Fibroblast of skin of scalp (primary cell): ENCODE data around the gene RRAD.

ENCODE experiments used
- DNase-seq: peaks from one replicate; pipeline ENCODE4 v3.0.0-alpha.2; 2013

The RRAD gene

DNA sequence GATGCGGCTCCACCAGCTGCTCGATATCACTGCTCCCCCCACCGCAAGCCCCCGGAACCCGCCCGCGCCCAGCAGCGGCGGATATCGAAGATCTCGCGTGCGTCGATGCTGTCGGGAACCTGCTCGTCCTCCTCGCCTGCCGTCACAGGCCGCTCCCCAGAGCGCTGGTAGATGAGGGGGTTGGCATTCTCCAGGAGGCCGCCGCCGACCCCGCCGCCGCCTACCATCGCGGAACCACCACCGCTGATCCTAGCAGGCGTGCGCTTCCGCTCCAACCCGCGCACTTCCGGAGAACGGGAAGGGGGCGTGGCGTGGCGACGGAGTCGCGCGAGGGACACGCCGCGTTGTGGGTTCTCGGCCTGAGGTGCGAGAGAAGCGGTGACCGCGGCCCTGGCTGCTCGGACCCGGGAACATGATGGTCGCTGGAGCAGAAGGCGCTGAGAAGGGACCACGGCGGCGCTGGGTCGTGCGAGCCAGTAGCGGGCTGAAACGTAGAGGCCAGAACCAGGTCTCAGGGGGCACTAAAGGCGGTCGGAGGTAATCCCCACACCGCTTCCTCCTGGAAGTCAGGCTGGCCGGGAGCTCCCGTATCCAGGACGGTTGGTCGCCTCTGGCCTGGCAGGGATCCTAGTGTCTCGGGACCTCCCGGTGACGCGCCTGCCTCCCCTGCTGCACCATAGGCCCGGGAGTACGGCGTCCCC lies 9.0 kb upstream of the RRAD start, which contains the start of gene CIAO2B:
CIAO2B (minus strand) TSS at position 265 of the 701 bp plus-strand sequence; CDS start at position 227, 38 bp downstream.
- DNase-seq = peak; percentile 85

DNA sequence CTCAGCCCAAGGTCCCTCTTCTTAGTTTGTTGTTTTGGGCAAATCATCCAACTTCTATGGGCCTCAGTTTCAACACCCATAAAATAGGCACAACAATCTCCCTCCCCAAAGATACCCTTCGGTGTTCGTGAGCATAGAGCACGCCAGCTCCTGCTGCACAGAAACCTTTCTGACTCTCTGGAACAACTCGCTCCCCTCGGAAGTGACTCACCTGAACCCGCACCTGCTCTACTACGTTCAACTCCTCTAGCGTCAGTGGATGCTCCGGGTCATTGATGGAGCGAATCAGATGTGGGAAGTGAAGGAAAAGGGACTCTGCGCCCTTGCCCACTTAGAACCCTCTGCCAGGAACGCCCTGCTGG lies 8.4 kb upstream of the RRAD start:
- no peak for DNase-seq

DNA sequence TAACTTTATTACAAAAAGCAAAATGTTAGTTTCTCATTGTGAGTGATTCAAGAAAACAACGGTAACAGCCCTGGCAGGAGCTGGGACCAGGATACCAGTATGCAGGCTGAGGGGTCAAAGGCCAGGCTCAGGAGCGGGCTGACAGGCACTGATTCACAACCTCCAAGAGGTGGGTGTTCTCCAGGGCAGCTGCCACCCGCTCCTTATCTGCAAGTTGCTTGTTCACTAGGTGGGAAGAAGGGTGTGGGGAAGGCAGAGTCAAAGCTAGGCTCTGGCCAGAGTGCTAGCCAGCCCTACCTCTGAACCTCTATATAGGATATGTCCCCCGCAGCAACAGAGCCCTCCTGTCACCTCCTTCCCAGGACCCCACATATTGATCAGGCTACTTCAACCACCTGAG lies 6.7 kb upstream of the RRAD start:
- DNase-seq = no peak

DNA sequence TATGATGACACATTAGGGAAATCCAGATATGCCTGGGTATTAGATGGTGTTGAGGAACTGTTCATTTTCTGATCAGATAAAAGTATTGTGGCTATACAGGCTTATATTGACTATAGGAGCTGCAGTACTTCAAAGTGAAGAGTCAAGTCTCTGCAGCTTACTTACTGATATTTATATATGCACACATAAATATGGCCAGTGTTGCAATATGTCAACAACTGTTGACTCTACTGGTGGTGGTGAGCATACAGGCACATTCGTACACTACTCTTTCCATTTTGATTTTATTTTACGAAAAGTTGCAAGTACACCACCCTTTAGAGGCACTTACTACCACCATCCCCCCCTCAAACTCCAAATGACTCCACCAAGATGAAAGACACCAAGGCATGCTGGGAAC lies 6.3 kb upstream of the RRAD start:
- no peak for DNase-seq

DNA sequence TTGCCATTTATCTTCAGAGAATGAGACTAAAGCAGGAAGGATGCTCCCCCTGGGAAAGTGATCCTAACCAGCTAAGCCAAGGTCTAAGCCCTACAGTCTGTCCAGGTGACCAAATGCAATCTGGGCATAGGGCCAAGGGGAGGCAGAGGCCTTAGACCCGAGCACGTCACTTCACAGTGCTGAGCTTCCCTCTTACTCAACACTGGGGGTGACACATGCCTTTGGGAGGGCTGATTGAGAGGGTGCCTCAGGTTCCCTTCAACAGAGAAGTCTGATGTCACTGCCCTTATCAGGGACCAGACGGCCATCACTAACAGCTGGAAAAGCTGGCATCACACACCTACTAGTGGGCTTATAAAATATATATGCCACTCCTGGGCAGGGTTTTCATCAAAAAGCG lies 4.9 kb upstream of the RRAD start:
- DNase-seq = no peak

DNA sequence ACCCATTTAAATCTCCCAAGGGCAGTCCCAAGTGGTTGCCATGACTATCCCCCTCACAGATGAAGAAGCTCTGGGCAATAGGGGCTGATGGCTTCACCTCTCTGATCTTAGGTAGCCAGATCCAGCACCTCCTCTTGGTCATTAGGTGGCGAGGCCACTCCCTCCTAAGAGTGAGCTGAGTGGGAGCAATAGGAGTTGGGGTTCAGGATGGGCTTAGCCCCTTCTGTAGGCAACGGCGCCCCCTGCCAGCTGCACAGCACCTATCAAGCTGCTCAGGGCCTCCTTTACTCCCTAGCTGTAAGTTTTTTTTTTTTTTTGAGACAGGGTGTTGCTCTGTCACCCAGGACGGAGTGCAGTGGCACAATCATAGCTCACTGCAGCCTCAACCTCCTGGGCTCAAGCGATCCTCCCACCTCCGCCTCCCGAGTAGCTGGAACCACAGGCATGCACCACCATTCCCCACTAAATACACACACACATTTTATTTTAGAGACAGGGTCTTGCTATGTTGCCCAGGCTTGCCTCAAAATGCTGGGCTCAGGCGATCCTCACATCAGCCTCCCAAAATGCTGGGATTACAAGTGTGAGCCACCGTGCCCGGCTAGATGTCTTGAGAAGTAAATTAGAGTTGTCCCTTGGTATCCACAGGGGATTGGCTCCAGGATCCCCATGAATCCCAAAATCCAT lies 3.5 kb upstream of the RRAD start:
- DNase-seq = no peak

DNA sequence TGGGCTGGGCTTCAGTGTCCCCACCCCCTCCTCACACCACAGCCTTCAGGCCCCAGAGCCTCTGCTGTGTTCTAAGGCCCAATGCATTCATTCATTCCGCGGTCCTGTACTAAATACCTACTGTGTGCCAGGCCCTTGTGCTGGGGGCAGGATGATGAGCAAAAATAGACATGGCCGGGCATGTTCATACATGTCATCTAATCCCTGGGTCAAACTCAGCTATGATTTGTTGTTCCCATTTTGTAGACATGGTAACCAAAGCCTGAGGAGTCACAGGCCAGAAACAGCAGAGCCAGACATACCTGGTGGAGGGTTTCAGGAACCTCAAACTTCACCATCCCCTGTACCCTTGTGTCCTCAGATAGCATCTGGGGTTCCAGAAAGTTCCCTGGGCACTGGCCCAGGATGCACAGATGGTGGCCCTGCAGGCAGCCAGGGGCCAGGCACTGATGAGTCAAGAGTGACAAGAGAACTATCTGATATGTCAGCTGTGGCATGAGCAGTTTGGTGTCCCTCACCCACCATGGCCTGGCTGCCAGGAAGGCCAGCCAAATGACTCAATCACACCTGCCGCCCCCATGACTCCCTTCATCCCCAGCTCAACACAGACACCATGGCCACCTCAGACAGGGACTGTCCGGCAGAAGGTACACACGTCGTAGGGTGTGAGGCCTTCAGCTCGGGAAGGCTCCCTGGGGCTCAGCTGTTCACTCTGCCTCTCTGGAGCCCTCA lies 2.7 kb upstream of the RRAD start:
- no peak for DNase-seq

DNA sequence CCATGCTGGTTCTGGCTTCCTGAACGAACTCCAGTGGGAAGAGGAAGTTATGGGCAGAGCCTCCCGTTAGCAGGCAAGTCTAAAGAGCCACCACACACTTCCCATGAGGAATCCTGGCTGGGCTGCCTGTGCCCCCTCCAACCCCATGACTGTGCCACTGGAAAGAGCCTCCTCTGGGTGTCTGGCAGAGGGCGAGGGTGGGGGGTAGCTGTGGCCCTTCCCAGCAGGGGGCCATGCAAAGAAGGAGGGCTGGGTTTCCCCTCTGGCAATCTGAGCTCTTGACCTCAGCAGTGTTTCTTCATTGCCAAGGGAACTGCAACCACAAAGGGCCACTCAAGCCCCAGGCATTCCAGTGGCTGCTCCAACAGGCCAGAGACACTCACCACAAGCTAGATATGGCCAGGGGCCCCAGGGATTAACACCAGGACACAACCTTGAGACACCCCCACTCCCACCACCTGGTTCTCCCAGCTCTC lies 1.7 kb upstream of the RRAD start:
- peak; percentile 81 for DNase-seq

DNA sequence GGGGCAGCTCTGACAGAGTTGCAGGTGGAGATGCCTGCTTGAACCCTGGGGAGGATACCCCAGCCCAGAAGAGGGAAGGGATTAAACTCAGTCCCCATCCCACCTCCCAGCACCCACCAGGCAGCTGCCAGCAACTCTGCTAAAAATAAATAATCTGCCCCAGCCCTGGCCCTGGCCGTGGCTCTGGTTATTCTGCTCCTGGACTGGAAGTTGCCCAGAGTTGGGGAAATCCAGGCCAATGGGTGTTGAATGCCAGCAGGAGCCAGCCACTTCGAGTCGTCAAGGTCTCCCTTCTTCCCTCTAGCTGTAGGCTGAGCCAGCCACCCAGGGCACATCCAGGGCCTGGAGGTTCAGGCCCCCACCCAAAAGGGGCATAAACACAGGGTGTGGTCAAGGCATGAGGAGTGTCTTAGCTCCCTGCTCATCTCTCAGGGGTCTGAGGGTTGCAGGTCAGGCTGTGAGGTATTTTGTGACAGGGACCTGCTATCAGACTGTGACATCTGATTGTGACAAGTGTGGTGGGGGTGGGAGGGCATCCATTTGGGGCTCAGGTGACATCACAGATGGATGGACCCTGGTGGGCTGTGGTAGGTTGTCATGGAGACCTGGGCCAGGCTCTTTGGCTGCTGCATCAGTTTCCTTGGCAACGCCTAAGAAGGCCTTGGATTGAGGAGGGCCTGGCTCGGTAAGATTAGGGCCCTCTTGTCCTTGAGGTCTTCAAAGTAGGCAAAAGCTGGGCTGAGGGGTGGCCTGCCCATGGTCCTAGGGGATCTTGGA lies 1.0 kb upstream of the RRAD start:
- DNase-seq = no peak

DNA sequence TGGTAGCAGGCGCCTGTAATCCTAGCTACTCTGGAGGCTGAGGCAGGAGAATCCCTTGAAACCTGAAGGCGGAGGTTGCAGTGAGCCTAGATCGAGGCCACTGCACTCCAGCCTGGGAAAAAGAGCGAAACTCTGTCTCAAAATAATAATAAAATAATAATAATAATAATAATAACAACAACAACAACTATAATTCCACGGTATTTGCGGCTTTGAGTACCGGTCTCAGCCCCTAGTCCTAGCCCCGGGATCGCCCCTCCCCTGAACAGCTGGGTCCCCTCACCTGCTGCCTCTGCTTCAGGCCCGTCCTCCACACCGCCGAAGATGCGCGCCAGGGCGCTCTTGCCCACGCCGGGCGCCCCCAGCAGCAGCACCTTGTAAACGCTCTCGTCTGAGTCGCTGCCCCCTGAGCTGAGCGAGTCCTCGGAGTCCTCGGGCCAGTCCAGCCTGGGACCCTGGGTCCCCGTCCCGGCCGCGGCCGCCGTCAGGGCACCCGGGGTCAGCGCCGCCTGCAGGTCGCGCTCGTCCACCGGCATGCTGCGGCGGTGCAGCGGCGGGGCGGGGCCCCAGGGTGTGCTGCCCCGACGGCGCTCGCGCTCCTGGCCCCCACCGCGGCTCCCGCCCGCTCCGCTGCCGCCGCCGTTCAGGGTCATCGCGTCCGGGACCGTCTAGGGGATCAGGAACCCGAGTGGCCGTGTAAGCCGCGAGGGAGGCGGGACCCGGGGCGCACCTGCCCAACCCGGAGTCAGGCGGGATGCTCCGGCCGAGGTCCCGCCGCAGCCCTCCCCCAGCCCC lies 611 bp downstream of the RRAD start:
- no peak for DNase-seq

DNA sequence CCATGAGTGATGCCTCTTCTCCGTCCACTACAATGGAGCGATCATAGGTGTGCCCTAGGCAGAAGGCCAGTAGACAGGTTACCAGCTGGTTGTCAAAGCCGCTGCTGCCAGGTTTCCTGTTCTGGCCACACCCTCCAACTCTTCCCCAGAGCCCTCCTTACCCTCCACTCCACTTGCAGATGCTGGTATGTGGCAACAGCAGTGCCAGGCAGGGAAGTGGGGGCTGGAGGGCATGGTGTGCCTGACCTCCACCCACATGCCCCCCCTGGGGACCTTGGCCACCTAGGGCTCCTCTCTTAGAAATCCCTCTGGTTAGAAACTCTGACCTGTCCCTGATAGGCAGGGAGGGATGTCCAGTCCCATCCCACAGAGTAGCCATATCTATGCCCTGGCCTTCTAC lies 1.5 kb downstream of the RRAD start:
- DNase-seq = no peak

DNA sequence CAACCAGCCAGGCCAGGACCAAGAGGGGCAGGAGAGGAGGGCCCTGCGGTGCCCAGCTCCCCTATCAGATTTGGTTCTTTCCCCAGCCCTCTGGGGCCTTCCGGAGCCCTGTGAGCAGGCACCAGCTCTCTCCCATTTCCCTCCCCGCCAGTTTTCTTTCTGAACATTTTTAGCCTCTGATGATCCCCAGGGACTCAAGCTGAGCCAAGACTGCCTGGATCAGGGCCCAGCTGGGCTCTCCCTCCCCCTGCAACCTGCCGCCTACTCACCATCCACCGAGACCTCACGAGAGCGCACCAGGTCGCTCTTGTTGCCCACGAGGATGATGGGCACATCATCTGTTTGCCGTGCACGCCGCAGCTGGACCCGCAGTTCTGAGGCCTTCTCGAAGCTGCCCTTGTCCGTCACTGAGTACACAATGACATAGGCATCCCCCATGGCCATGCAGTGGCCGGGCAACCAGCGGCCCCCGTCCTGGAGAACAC lies 2.0 kb downstream of the RRAD start:
- peak; percentile 38 for DNase-seq

DNA sequence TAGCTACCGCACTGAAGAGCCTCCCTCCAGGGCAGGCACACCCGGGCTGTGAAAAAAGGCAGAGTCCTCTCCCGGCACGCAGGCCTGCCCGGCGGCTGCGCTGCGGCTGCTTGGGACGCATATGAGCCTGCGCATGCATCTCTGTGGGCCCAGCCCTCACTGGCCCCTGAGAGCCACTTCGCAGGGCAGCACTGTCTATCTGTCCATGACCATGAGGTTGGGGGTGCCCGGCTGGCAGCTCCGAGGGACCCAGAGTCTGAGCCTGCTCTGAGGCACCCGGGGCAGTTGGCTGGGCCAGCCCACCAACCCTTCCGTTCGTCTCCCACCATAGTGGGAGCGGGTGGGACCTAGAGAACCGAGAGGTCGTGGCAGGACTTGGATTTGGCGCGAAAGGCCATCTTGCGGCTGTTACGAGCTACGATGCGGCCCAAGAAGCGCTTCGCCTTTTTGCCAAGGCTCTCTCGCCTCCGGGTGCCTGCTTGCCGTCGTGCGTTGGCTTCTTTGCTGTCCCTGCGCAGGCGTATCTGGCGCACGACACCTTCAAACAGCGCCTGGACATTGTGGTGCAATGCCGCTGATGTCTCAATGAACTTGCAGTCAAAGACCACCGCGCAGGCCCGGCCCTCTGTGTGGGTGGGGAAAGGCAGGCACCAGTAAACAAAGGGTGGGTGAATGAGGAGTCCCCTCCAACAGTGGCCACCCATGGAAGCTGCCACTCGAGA lies 3.4 kb downstream of the RRAD start:
- no peak for DNase-seq

DNA sequence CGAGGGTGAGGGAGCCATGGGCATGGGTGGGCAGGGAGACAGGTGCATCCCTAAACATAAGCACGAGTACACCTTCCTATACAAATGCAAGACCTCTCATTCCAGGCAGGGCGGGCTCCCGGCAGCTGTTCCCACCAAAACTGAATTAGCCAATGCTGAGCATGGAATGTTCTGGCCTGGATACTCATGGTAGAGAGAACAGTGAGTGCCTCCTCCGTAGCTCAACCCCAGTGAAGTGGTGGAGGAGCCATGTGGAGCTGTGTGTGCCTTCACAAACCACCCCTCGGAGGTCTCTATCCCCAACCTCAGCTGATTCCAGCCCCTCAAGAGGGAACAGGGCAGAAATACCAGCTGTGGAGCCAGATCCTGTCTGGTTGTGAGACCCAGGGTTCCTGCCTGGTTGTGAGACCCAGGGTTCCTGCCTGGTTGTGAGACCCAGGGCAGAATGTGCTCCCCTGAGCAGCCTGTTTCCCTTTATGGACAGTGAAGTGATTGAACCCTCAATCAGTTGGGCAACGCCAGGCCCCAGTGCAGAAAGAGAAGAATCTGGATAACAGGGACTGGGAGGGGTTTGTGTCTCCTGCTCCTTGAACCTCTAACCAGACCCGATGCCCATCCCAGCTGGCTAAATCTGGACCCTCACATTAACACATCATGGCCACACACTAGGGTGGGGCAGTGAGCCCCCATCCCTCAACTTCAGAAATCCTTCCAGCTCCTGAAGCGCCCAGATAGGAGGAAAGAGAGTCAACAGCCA lies 4.2 kb downstream of the RRAD start:
- no peak for DNase-seq

DNA sequence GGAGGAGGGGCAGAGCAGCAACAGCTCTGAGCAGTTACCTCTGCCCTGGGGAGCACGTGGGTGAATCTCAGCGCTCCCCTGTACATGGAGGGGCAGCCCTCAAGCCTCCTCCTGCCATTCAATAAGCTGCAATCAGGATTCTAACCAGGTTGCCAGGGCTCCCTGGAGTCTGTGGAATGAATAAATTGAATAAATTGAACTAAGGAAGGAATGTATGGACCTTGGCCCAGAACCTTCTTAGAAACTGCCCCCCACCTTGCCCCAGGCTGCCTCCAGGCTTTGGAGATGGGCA lies 5.1 kb downstream of the RRAD start:
- no peak for DNase-seq

DNA sequence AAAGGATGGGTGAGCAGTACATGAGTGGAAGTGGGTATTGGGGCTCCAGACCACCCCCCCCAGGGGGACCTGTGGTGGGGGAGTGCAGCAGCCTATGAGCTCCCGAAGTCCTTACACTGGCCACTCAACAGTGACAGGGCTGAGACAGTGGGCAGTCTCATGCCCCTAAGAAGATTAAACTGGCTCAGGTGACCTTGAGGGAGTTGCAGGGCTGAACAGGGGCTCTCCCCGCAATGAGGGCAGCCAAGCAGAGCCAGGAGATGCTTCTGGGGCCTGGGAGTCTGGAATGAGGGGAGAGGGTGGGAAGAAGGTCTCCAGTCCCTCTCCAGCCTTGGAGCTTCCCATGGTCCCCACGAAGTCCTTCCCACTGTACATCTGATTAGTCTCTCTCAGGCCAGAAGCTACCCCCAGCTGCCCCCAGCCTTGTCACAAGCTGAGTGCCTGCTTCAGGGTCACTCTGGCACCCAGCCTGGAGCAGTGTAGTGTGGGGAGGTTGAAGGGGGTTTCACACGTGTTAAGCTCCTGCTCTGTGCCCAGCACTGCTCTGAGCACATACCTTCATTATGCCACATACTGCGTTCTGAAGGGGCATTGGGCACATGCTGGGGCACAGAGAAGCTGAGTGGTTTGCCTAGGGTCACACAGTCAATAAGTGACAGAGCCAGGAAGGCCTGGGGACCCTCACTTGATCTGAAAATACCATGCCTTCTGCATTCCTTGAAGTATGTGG lies 5.6 kb downstream of the RRAD start:
- DNase-seq = no peak

DNA sequence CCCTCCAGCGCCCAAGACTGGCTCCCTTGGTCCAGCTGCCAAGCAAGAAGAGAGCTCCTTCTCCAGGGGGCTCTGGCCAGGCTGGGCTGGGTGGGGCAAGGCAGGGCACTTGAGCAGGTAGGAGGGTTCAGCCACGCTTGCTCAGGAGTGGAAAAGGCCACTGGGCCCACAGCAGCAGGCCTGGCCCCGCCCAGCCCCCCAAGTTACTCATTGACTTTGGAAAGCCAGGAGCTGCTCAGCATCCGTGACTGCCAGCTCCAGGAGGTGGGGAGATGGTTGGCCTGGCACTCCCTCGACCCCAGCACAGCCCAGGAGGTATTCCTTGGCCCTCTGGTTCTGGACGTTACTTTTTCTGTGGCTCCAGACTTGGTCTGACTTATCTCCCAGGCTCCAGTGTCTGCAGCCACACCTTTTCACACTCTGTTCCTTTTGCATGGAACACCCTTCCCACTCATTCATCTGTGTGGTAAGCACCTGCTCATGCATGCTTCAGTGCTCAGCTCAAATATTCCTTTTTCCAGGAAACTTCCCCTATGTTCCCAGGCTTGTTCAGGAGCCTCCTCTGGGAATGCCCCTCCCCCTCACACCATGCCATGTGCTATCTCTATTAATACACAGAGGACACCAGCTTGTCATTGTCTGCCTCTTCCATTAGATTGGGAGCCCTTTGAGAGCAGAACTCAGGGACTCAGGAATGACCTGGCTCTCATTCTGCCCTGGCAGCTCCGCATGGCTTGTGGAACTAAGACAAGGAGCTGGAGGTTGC lies 6.3 kb downstream of the RRAD start, which contains the start of gene CDH16:
CDH16 (minus strand) TSS at position 83 of the 766 bp plus-strand sequence. CDS start 820 bp downstream, outside the sequence.
- DNase-seq = no peak

DNA sequence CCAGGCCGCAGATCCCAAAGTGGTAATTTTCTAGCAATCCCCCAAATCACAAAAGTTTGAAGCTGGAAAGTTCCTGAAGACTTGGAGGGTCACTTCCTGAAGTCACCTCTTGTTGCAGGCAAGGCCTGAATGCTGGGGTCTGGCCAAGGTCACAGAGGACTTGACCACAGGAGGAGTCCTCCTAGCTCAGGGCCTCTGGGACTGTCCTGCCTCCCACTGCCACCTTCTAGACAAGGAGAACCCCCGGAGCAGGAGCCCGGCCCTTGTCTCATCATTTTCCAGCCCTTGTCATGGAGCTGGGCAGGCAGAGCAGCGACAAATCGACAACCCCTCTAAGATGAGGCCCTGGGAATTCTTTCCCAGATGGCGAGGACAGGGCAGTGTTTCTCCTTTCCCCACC lies 7.0 kb downstream of the RRAD start:
- DNase-seq = no peak

DNA sequence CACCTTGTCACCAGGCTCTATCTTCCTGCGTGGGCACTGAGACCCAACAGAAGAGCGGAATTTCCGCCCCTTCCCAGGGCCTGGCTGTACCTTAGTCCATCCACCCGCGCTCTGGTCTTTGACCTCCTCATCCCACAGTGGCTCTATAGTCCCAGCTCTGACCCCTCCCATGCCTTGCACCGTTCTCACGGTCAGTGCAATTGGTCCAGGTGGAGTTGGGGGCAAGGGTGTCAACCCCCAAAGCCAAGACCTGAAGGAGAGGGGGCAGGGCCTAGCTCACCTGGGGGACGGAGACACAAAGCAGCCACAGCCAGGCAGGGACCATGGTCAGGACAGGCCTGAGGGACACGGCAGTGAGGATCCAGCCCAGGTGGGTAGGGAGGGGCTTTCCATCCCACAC lies 7.6 kb downstream of the RRAD start:
- DNase-seq = no peak
